Pancreas (tissue), 10 donors: ENCODE data around the gene KASH5. TPM values are rescaled to one million over a fixed set of nuclear protein-coding genes. Genes with fewer than 3 reads are reported as not detected.

Experiments used
- ATAC-seq, 4 donors: fragments of 200-7000 bp; cut with Tn5 transposase; one replicate each; pipeline versions ENCODE4 v1.8.0 to v1.9.1; 2020; ENCODE audit warnings: mild to moderate bottlenecking in 4 of 4, moderate library complexity in 4 of 4
- DNase-seq, 6 donors: peaks; one replicate each; pipeline ENCODE4 v3.0.0-alpha.2; 2020
- FAIRE-seq: peaks from 2 replicates; lab custom pipeline; 2012; peaks lifted over from hg19 to GRCh38; lab: Jason Lieb, UNC
- H3K27ac ChIP-seq, 4 donors: fragments of 200-600 bp; sonication (generic); 1 replicate in 3 of 4; 2 replicates in 1 of 4; pipeline versions ENCODE4 v1.5.0 to v1.8.0; 2020
- H3K27me3 ChIP-seq, 4 donors: fragments of 200-600 bp; one replicate each; pipeline ENCODE4 v1.8.0; 2021
- H3K36me3 ChIP-seq, 3 donors: fragments of 200-600 bp; sonication (generic) in 1 of 3; one replicate each; pipeline versions ENCODE4 v1.5.0 to v1.8.0; 2020 to 2021
- H3K4me1 ChIP-seq, 3 donors: fragments of 200-600 bp; one replicate each; pipeline ENCODE4 v1.8.0; 2021
- H3K4me3 ChIP-seq, 4 donors: fragments of 200-600 bp; sonication (generic) in 2 of 4; one replicate each; pipeline versions ENCODE4 v1.5.0 to v1.8.0; 2020 to 2021
- H3K9me3 ChIP-seq, 4 donors: fragments of 200-600 bp; one replicate each; pipeline ENCODE4 v1.8.0; 2021
- WGBS, 2 donors: extraction: QIAGEN DNeasy Blood & Tissue Kit; methylation state at CpG; one replicate each; pipeline ENCODE4 v1.1.7; 2013; 5-methylcytosine and 5-hydroxymethylcytosine counted together
- intact Hi-C, 3 donors: fragments of 100-400 bp; cut with DNase I; formaldehyde crosslinking; loops; one replicate each; pipeline versions ENCODE4 v1.11.1 to v1.14.2; 2022
- polyA plus RNA-seq, 2 donors: library from polyadenylated mRNA; stranded (reverse); fragments of 200-250 nt; gene quantifications; one replicate each; pipeline ENCODE4 v1.2.3, GENCODE V29; 2013
- total RNA-seq, 6 donors: library from RNA; stranded (reverse); fragmentation: NEBNext Ultra II Directional in 4 of 6; extraction: Animal tissue kit (Norgen Biotek cat#: 25700) in 4 of 6; gene quantifications; one replicate each; pipeline versions ENCODE4 v1.2.1 to v1.2.4, GENCODE V29; 2021 to 2023
- TF ChIP-seq, protein P1 (sequence below), 4 donors: fragments of 200-600 bp; sonication (generic) in 3 of 4; IDR thresholded peaks; one replicate each; pipeline versions ENCODE4 v1.5.0 to v1.8.0; 2021; ENCODE audit warnings: antibody characterized with exemption in 4 of 4
- donor health status: healthy with polysubstance abuse.
- donor health status: DM: no; HTN: no; CAD: no; lungs with moderate emphysema.
- donor health status: DM: no; HTN: no; CAD: no.
- donor health status: control.
- donor health status: control.
- donor health status: Bipolar disorder and iron deficiency.
- donor health status: DM: yes; HTN: yes; CAD: no.
- donor health status: DM: no; HTN: no; CAD: no.
- donor health status: DM: no; HTN: no; CAD: no.
- donor health status: DM: yes; HTN: yes; CAD: no.

Gene KASH5
- total and polyA plus RNA-seq, 8 donors: 1.2 to 3.3 (median 2.2) TPM

DNA sequence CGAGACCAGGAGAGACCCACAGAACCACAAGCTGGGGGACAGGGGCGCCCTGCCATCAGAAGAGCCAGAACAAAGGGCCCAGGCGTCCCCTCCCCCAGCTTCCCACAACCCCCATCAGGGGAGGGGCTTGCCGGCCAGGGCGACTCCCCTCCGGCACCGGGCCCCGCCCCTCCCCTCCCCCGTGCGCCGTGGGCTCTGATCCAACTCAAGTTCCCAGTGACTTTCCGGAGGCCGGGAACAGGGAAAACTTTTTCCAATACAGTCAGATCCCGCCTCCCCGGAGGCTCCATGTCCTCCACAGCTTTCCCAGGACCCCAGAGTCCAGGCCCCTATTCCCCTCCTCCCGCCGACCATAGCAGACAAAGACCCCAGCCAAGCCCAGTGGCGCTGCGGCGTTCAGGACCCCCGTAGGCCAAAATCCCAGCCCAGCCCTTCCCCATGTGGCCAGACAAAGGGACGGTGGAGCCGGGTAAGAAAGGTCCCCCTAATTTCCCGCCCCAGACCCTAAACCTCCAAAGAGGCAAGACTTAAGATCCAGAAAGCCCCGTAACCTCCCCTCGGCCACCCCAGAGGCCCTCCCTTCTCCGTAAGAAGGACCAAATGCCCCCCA is 26.5 kb upstream of the KASH5 start:
- 4% methylated on average over 19 to 27 of the region's 27 CpGs for WGBS, 2 donors
- H3K9me3 ChIP-seq: no peaks in the 10 kb centered on the region
- ATAC-seq (peak; percentile 48 to 69 (median 64)), FAIRE-seq (no peak), DNase-seq (peak; percentile 79 to 91 (median 86))
- peak overlapping the region; percentile 44 to 90 (median 78) for H3K27ac ChIP-seq
- H3K36me3 ChIP-seq: no peaks in the 10 kb centered on the region
- peaks cover 0 to 4% (median 0%) of the 10 kb centered on the region in 3 donors for H3K4me1 ChIP-seq
- intact Hi-C loops: no loop called here
- TF ChIP-seq, protein P1, sequence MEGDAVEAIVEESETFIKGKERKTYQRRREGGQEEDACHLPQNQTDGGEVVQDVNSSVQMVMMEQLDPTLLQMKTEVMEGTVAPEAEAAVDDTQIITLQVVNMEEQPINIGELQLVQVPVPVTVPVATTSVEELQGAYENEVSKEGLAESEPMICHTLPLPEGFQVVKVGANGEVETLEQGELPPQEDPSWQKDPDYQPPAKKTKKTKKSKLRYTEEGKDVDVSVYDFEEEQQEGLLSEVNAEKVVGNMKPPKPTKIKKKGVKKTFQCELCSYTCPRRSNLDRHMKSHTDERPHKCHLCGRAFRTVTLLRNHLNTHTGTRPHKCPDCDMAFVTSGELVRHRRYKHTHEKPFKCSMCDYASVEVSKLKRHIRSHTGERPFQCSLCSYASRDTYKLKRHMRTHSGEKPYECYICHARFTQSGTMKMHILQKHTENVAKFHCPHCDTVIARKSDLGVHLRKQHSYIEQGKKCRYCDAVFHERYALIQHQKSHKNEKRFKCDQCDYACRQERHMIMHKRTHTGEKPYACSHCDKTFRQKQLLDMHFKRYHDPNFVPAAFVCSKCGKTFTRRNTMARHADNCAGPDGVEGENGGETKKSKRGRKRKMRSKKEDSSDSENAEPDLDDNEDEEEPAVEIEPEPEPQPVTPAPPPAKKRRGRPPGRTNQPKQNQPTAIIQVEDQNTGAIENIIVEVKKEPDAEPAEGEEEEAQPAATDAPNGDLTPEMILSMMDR (IDR thresholded peaks at IDR 0.05): no peak
- H3K27me3 ChIP-seq: no peaks in the 10 kb centered on the region
- H3K4me3 ChIP-seq: peak overlapping the region; percentile 38 to 77 (median 57)

DNA sequence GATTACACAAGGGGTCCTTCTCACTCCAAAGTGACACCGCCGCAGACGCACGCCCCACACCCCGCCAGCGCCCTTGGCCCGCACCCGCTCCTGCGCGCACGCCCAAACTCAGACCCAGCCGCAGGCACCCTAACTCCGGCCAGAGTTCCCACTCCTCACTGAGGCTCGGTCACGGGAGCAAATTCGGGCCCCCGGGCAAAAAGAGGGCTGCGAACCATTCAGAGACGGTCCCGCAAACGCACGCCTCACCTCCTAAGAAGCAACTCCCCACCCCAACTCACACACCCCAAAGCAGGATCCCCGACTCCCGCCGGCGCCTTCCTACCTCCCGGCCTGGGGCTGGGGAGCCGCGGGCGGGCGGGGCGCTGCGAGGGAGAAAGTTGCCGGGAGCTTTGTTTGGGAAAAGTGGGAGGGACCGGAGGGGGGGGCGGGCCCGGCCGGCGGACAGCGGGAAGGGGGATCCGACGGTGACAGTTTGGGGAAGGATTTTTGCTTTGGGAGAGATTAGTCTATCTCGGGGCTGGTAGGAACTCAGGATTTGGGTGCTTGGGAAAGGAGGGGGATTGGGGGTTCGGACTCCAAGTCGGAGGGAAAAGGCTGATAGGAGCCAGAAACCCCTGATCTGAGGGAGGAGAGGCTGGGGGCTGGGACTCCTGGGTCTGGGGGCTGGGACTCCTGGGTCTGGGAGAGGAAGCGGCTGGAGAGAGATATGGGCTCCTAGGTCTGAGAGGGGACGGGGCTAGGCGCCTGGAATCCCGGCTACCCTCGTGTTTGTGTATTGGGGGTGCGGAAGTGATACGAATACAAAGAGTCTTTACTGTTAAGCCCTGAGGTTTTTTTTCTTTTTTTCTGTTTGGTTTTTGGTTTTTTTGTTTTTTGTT is 25.8 kb upstream of the KASH5 start, which contains the start of gene TEAD2:
Gene TEAD2, minus strand, starts transcription at position 369 of the 881 bp plus-strand sequence. CDS start 2,341 bp downstream, outside the sequence.
- peak; percentile 64 to 87 (median 81) for DNase-seq
- Histone ChIP-seq H3K4me1 (peaks cover 0 to 4% (median 0%) of the 10 kb centered on the region in 3 donors), H3K36me3 (no peaks in the 10 kb centered on the region), H3K4me3 (peak within 1 kb of the TSS; percentile 38 to 77 (median 57)), H3K9me3 (no peaks in the 10 kb centered on the region), H3K27ac (peak within 1 kb of the TSS; percentile 44 to 90 (median 78)), H3K27me3 (no peaks in the 10 kb centered on the region)
- intact Hi-C loops: no loop called here
- WGBS, 2 donors: 0% methylated on average over 52 of the region's 52 CpGs
- ATAC-seq: peak; percentile 55 to 71 (median 62)
- no peak for FAIRE-seq
- TF ChIP-seq, protein P1 (IDR thresholded peaks at IDR 0.05): no peak

DNA sequence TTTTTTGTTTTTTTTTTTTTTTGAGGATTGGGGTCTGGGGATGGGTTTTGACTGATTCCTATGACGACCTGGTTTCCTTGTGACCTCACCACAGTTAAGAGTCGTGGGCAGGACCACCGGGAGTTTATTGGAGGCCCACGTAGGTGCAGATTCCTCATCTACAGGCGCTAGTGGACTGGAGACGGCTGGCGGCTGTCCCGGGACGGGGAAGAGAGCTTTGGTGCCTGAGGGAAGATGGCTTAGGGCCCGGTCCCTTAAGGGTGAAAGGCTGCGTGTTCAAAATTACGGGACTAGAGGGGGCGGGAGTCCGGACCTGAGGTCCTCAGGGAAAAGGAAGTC is 25.2 kb upstream of the KASH5 start:
- Histone ChIP-seq H3K4me1 (peaks cover 0 to 4% (median 0%) of the 10 kb centered on the region in 3 donors), H3K9me3 (no peaks in the 10 kb centered on the region), H3K27ac (peak overlapping the region in 3 of 4 donors; percentile 68 to 90 (median 87)), H3K27me3 (no peaks in the 10 kb centered on the region), H3K4me3 (peak overlapping the region in 2 of 4 donors; percentile 58 to 77), H3K36me3 (no peaks in the 10 kb centered on the region)
- ATAC-seq: peak in 3 of 4 donors; percentile 3 to 5 (median 3)
- TF ChIP-seq, protein P1 (IDR thresholded peaks at IDR 0.05): no peak
- intact Hi-C loops: no loop called here
- DNase-seq: peak in 5 of 6 donors; percentile 39 to 76 (median 66)
- WGBS, 2 donors: 0% methylated on average over 14 of the region's 14 CpGs
- no peak for FAIRE-seq

DNA sequence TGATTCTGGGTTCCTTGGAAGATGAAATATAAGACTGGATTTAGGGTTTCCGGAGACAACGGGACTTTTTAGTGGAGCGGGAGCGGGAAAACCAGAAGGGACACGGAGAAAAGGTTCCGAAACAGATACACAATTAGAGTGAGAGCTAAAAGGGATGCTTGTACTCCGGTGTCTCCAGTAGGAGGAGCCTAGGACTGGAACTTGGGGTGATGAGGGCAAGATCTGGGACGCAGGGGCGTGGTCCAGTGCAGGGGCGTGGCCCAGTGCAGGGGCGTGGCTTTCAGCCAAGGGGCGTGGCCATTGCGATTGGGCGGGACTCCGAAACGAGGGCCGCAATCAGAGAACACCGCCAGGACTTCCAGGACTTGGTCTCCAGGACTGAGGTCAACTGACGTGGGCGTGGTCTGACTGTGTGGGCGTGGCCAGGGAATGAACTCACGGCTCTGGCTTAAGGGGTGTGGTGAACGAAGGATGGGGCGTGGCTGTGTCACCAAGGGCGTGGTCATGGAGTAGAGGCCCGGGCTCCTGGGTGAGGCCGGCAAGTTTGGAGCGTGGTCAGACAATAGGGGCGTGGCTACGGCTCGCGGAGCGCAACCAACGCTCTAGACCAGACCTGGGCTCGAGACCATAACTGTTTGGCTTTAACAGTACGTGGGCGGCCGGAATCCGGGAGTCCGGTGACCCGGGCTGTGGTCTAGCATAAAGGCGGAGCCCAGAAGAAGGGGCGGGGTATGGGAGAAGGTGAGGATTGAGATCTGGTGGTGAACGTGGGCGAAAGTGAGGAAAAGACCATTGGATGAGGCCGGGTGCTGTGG is 24.6 kb upstream of the KASH5 start, which contains the start of gene DKKL1:
Gene DKKL1, plus strand, starts transcription at position 610 of the 815 bp plus-strand sequence. Its CDS starts 122 bp downstream, at position 732.
- Histone ChIP-seq H3K27me3 (no peaks in the 10 kb centered on the region), H3K4me3 (peak within 1 kb of the TSS in 2 of 4 donors; percentile 58 to 77), H3K9me3 (no peaks in the 10 kb centered on the region), H3K36me3 (no peaks in the 10 kb centered on the region), H3K4me1 (peaks cover 0 to 4% (median 0%) of the 10 kb centered on the region in 3 donors), H3K27ac (peak within 1 kb of the TSS; percentile 9 to 90 (median 78))
- intact Hi-C loops: no loop called here
- DNase-seq (peak; percentile 99 to 100 (median 100)), FAIRE-seq (peak; percentile 97), ATAC-seq (peak; percentile 83 to 90 (median 88))
- WGBS, 2 donors: 1 to 2% methylated on average over 46 of the region's 46 CpGs
- TF ChIP-seq, protein P1 (IDR thresholded peaks at IDR 0.05): no peak
